Measurements from ENCODE around the gene OCEL1.
"Not testable (repeated sequence)": the region's sequence is repeated elsewhere in the genome, so short reads cannot be mapped to it uniquely, and the experiment has no call there.

Gene OCEL1

DNA sequence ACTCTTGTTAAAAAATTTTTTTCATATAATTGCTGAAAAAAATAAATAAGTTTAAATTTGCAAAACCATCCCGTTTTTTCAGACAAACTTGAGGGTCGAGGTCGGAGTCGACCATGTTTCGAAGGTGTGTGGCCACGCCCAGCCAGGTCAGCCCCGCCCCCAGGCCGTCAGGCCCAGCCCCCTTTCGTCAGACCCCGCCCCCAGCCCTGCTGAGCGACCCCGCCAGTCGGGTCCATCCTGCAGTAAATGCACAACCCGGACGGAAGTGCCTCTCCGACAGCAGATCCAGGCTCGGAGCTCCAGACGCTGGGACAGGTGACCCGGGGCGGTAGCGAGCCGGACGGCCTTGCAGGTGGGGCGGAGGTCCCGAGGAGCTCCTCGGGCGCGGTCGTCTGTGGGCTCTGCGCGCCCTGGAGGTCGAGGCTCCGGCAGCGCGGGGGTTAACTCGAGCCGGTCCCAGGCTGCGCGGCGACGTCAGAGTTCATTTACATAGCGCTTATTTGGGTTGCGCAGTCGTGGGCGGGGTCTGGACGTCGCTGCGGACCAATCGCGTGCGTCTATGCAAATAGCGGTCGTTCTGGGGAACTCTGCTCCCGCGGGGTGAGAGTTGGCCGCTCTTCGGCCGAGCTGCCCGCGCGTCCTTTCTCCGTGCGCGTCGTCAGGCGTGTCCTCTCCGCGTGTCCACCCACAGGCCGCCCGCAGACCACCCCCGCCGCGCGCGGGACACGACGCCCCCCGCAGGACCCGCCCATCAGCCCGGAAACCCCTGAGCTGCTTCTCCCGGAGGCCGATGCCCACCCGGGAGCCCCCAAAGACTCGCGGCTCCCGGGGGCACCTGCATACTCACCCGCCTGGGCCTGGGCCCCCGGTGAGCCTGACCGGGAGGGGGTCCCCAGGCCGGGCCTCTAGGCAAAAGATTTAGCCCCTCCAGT is at the start of gene OCEL1:
Gene OCEL1 (plus strand): TSS at position 225 of the 932 bp plus-strand sequence. CDS start 22 bp downstream, at position 247.
- DNase-seq (ENCODE audit: low read depth in 2 of 2) = peak; percentile 94 to 96

- DNase-seq (ENCODE audit: low read depth in 2 of 2) = no peak
Measured at GRCh38 chr19:17178291-17178690, 47.7 kb upstream of the OCEL1 start.

GRCh38 chr19:17180997-17181702 is 44.9 kb upstream of the OCEL1 start:
- no peak for DNase-seq (ENCODE audit: low read depth in 2 of 2)

DNA sequence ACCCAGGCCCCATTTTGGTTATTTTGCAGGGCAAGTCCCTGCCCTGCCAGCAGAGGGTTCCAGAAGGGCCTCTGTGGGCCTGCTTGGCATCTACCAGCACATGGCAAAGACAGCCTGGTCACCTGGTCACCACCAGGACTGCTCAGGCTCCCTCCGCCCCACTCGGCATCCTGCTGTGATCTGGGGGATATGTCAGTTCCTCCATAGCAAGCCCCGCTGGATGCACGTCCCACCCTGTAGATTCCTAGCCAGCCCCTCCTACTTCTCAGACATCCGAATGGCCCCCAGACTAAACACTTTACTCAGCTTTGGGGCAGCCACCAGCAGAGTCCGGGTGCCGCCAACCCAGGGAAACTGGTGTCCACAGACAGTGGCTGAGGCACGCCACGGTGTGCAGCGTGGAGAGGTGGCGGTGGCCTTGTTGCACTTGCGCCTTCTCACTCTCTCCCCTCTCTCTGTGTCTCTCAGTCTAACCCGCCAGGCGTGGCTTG is 42.7 kb upstream of the OCEL1 start:
- DNase-seq (ENCODE audit: low read depth in 2 of 2) = no peak

DNA sequence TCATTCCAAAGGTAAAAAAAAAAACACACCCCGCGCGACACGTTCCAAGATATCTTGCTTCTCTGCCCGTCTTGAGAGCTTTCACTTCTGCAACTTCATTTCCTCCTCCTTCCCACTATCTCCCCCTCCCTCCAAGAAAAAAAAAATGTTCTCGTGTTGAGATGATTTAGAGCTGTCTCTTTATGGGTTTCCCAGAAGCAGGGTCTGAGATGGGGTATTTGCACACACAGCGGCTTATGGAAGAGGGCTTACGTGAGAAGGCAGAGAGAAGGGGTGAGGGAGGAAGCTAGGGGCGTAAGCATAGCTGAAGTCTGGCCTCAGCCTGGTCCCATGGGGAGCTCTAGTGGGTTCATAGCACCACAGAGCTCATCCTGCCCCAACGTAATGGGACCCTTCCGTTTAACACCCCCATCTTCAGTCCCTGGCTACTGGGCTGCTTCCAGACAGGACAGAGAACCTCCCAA is 42.1 kb upstream of the OCEL1 start:
- no peak for DNase-seq (ENCODE audit: low read depth in 2 of 2)

DNA sequence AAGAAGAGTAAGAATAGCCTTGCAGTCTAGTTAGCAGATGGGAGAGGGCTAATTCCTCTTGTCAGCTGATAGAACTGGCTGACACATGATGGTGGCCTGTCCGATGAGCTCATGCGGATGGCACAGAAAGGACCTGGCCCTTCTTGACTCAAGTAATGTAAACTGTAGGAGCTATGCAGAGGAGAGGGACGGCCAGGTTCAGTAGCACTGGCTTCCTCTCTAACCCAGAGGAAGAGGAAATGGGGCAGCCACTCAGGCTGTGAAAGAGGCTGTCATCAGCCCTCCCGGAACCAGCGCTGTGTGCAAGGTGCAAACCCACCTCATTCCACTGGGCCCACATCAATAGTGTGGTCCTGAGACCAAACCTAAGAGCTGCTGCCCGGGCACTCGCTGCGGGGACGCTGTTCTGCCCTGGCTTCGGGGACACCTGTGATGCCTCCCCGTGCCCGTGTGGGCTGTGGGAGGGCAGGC is 41.6 kb upstream of the OCEL1 start:
- no peak for DNase-seq (ENCODE audit: low read depth in 2 of 2)

DNA sequence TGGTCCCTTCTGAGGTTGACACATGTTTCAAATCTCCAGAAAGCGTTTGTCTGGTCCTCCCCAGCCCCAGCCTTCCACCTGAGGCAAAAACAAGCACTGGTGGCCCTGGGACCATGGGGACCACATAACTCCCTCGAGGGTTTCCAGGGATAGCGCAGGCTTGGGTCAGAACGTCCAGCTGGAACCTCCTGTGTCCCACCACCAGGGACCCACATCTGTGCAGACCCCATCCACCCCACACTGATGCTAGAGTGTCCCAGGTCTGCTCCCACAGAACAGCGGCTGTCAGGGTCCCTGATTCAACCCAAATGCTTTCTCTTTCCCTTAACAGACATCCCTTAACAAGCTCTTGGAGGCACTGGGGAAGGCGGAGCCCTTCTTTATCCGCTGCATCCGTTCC is 40.4 kb upstream of the OCEL1 start:
- DNase-seq (ENCODE audit: low read depth in 2 of 2) = no peak

DNA sequence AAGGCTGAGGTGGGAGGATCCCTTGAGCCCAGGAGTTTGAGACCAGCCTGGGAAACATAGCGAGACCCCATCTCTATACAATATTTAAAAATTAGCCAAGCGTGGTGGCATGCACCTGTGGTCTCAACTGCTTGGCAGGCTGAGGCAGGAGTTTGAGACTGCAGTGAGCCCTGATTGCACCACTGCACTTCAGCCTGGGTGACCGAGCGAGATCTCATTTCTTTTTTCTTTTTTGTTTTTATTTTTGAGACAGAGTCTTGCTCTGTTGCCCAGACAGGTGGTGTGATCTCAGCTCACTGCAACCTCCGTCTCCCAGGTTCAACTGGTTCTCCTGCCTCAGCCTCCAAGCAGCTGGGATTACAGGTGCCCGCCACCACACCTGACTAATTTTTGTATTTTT is 34.3 kb upstream of the OCEL1 start:
- DNase-seq (ENCODE audit: low read depth in 2 of 2) = not testable (repeated sequence)

DNA sequence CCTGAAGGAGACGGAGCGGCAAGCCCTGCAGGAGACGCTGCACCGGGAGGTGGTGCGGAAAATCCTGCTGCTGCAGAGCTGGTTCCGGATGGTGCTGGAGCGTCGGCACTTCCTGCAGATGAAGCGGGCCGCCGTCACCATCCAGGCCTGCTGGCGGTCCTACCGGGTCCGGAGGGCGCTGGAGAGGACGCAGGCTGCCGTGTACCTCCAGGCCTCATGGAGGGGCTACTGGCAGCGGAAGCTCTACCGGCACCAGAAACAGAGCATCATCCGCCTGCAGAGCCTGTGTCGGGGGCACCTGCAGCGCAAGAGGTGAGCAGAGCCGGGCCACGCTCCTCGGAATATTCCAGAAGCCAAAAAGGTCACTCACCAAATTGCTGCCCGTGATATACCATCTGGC is 33.3 kb upstream of the OCEL1 start:
- no peak for DNase-seq (ENCODE audit: low read depth in 2 of 2)

DNA sequence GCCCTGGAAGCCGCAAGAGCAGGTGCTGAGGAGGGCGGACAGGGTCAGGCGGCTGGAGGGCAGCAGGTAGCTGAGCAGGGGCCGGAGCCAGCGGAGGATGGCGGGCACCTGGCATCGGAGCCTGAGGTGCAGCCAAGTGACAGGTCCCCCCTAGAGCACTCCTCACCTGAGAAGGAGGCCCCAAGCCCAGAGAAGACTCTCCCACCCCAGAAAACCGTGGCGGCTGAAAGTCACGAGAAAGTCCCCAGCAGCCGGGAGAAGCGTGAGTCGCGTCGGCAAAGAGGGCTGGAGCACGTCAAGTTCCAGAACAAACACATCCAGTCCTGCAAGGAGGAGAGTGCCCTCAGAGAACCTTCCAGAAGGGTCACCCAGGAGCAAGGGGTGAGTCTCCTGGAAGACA is 31.4 kb upstream of the OCEL1 start:
- DNase-seq (ENCODE audit: low read depth in 2 of 2) = no peak

- no peak for DNase-seq (ENCODE audit: low read depth in 2 of 2)
Measured at GRCh38 chr19:17195106-17195505, 30.9 kb upstream of the OCEL1 start.

DNA sequence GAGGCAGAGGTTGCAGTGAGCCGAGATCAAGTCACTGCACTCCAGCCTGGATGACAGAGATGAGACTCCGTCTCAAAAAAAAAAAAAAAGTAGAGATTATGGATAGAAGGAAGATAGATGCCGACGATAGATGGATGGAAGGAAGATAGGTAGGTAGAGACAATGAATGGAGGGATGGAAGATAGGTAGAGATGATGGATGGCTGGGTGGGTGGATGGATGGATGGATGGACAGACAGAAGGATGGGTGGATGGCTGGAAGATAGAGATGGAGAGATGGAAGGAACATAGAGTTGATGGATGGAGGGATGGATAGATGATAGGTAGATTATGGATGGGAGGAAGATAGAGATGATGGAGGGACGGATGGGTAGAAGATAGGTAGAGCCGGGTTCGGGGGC is 29.4 kb upstream of the OCEL1 start:
- DNase-seq (ENCODE audit: low read depth in 2 of 2) = no peak

GRCh38 chr19:17197666-17198065 is 28.4 kb upstream of the OCEL1 start:
- no peak for DNase-seq (ENCODE audit: low read depth in 2 of 2)

GRCh38 chr19:17200408-17201079 is 25.5 kb upstream of the OCEL1 start:
- DNase-seq (ENCODE audit: low read depth in 2 of 2) = no peak

DNA sequence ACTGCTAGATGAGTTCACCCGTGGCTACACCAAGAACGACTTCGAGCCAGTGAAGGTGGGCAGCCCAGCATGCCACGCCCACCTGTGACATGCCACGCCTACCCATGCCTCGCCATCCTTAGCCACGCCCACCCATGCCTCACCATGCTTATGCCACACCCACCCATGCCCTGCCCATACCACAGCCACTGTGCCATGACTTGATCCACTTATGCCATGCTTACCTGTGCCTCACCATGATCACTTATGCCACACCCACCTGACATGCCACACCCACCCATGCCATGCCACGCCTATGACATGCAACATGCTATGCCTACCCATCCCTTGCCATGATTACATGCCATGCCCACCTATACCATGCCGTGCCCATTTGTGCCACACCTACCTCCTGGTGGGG is 23.8 kb upstream of the OCEL1 start:
- DNase-seq (ENCODE audit: low read depth in 2 of 2) = no peak

GRCh38 chr19:17202713-17203112 is 23.3 kb upstream of the OCEL1 start:
- no peak for DNase-seq (ENCODE audit: low read depth in 2 of 2)

DNA sequence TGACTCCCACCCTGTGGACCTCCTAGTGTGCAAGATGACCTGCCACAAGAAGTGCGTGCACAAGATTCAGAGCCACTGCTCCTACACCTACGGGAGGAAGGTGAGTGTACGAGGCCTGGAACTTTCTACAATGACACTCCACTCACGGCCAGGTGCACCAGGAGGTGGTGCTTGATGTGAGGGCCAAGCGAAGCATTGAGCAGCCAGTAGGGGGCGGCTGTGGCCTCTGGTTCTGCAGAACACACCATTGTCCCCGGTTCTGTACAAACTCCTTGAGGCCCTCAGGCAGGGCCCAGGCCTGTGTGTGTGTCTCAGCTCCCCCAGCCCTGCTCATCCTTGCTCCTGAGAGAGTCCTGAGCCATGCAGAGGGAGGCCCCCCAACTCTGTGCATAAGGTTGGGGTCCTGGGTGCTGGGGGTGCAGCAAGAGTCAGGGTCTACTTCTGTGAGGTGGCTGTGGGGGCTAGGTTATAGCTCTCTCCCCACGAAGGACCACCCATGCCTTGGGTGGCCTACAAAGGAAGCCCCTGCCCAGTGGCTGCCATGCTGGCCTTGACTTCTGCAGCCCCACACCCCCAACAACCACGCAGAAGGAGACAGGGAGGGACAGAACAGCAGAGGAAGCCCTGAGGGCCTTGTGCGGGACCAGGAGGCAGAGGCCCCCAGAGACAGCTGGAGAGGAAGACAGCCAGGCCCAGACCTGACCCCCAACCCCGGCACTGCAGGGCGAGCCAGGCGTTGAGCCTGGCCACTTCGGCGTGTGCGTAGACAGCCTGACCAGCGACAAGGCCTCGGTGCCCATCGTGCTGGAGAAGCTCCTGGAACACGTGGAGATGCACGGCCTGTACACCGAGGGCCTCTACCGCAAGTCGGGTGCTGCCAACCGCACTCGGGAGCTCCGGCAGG is 20.5 kb upstream of the OCEL1 start:
- no peak for DNase-seq (ENCODE audit: low read depth in 2 of 2)

- DNase-seq (ENCODE audit: low read depth in 2 of 2) = no peak
Measured at GRCh38 chr19:17206736-17207581, 19.1 kb upstream of the OCEL1 start.

GRCh38 chr19:17209126-17210036 is 16.6 kb upstream of the OCEL1 start:
- peak; percentile 50 to 54 for DNase-seq (ENCODE audit: low read depth in 2 of 2)

Data from stimulated activated CD8-positive, alpha-beta memory T cell treated with anti-CD3 and anti-CD28 coated beads, Interleukin-15, amount 100 ng/mL, for 48 hours (primary cell).